ENCODE data around the gene MUC2.

Gene MUC2

DNA sequence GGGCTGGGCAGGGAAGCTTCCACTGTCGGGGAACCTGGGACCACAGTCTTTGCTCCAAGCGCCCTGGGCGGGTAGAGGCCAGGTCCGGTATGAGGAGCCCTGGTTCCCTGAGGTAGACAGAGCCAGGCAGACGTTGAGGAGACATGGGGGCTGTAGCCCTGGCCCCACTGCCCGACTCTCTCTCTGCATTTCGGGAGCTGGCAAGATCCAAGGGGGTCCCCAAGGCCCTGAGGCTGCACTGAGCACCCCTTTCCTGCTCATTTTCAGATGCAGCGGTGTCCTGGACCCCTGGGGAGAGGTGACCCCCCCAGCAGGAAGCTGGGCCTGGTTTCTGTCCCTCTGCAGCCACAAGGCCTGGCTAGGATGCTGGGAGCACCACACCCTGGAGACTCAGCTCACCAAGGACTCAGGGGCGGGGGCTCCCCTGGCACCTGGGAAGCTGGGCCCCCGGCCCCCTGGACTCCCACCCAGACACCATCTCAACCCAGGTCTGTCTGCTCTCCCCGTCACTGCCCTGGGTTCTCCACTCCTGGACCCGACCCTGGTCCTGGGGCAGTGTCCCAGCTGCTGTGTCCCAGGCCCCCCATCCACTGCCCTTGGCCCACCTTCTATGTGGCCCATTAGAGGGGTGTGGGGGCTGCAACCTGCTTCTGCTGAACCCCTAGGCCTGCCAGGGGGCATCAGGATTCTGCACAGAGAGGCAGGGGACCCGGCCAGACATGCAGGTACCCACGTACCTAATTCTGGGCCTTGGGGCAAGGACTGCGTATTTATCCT, 23.1 kb upstream of the MUC2 start:
- no peak for DNase-seq (ENCODE audit: low spot score)

DNA sequence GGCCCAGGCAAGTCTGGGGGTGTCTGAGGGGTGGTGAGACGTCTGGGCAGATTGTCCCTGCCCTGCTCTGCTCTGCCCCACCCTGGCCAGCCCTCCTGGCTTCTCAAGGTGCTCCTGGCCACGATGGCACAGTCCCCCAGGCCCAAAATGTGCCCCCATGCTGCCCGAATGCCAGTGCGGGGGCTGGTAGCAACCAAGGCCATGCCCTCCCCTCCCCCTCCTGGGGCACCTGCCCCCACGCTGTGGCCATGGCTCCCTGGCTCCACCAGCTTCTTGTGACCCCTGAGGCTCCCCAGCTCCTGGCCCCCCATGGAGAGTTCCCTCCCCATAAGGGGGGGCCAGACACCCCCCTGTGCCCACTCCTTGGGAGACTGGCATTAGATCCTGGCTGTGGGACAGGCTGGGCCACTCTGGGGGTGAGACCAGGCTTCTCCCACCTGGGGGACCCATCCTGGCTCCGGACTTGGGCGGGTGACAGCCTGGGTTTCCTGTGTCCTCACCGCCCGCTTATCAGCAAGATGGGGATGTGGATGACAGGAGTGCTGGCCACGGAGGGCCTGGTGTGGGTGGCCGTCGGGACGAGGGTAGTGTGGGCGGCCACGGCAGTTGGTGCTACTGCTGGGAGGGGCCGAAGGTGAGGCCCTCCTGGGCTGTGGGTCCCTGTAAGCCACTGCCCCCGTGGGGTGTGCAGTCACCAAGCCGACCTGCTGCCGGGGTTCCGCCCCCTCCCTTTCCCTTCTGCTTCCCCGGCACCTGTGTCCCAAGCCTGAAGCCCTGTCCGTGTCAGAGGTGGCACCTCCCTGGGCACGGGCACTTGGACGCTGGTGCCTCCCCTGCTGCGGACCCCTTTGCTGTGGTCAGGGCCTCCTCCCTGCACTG, 22.3 kb upstream of the MUC2 start:
- no peak for DNase-seq (ENCODE audit: low spot score)

DNA sequence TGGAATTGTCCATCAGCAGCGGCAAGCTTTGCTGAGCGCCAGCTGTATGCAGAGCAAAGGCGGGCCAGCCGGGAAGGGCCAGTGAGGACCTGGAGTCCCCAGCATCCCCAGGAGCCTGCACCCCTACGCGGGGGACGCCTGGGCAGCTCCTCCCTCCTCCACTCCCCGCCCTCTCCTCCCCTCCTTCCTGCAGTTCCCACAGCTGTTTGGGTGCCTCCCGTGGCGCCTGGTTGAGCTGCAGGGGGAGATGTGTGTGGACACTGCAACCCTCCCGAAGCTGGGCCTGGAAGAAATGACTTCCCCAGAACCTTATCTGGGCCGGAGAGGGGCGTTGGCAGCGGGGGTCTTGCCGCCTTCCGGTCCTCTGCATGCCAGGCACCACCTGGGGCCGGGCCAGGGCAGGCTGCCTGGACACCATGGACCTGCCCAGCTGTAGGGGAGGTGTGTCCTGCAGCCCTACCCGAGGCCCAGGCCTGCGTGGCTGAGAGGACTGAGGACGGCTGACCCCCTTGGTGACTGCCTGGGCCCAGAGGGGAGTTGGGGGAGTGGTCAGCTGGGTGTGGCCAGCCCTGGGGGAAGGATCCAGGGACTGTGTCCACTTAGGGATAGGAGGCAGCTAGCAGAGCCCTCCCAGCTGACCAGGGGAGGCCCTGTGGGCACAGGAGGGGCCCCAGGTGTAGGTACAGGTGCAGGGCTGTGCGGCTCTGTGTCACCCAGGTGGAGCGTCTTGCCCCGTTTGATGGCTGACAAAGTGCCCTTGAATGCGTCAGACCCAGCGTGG, 21.4 kb upstream of the MUC2 start:
- no peak for DNase-seq (ENCODE audit: low spot score)

DNA sequence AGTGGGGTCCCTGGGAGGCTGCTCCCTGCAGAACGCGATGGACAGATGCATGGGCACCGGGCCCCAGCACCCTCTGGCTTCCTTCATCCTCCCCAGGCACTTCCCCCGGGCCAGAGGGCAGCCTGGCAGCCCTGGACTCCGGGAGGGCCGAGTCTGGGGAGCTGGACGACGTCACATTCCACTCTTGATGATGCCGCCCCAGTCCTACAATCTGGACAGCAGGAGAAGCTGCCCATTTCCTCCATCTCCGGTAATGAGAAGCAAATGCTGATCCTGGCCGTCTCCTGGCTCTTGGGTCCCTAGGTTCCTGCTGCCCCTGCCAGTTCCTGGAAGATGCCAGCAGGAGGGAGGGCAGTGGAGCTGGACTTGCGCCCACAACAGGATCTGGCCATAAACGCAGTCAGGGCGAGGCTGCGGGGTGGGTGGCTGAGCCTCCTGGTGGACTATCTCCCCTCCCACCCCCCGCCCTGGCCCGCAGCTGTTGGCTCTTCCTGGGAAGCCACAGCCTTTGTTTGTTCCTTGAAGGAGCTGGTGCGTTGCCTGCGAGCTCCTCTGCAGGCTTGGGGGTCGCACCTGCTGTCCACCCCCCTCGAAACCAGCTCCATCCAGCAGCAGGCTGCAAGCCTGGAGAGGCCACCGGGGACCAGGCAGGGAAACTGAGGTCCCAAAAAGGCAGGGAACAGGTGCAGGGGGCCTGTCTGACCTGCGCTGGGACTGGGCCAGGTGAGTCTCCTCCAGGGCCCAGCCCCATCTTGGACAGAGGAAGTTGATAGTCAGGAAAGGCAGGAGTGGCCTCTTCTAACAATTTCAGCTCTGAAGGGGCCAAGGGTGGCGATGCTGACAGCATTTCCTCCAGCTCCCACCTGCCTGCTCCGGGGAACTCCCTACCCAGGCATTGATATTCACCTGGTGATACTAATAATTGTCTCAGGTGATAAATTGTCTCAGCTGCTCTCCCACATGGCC, 20.2 kb upstream of the MUC2 start:
- no peak for DNase-seq (ENCODE audit: low spot score)

DNA sequence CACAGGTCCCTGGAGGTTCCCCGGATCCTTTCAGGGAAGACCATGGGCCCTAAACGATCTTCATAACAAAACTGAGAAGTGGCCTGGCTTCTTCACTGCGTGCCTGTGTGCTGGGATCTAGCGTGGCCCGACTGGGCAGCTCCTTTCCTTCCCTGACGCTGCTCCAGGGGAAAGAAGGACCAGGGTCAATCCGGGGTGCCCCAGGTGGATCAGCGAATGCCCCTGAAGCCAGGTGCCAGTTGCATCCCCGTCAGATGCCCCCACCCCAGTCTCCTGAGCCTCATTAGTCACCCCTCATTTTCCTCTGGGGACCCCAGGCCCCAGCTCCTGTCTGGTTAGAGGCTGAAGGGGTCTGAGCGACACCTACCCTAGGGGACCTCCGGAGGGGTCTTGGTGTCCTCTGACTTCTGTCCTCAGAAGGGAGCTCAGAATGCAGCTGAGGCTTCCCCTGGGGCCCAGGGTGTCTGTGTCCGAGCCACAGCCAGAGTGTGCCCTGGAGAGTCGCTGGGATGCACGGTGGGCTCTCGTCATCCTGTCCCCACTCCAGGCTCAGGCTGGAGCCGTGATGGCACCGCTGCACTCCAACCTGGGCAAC, 19.5 kb upstream of the MUC2 start:
- no peak for DNase-seq (ENCODE audit: low spot score)

DNA sequence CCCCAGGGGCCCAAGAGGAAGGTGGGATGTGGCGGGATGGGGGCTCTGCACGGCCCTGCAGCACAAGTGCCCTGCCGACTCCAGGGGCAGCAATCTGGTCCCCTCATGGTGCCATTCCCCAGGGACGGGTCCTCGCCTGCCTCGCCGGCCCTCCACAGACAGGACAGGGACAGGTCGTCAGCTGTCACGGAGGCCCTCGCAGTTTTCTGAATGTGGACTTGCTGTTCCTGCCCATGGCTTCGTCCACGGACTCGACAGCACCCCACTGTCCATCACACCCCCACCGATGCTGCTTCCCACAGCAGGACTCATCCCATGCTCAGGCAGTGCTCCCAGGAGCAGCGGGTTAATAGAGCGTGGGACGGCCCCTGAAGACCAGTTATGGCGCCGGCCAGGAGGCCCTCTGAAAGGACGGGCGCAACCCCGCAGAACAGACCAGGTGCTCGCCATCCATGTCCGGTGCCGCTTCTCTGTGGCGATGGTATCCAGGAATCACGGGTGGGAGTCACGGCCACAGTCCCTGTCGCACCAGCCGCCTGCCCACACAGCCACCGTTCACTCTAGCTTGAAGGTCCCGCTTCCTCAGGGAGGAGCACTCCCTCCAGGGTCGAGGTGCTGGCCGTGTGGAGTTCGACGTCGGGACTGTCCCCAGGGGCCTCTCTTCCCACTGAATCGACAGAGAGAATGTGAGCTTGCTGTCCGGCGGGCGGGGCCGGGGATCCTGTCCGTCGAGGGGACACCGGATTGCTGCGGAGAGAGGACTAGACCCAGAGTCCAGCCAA, 18.5 kb upstream of the MUC2 start:
- DNase-seq (ENCODE audit: low spot score) = no peak

DNA sequence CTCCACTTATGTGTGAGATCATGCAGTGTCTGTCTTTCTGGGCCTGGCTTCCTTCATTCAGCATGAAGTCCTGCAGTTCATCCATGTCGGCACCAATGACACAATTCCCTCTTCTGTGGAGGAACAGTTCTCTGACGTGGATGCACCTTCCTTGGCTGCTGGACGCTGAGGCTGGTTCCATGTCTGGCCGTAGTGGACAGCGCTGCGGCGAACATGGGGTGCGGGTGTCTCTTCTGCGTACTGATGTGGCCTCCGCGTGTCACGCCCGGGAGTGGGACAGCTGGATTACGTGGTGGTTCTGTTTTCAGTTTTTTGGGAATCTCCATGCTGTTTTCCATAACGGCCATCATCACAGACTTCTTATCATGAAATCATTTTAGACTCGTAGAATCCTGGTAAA, 16.9 kb upstream of the MUC2 start:
- DNase-seq (ENCODE audit: low spot score) = no peak

DNA sequence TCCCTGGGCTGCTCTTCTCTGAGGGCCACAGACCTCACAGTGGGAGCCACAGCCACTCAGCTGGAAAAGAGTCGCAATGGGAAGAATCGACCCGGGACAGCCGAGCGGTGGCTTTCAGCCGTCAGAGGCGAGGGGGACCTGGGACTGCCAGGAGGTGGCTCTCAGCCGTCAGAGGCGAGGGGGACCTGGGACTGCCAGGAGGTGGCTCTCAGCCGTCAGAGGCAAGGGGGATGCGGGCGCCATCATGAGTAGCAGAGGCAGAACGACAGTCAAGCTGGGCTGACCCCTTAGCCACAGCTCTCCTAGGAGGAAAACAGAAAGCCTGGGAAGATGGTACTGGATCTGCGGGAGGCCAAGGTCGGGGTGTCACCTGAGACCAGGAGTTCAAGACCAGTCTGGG, 14.9 kb upstream of the MUC2 start:
- DNase-seq (ENCODE audit: low spot score) = no peak

DNA sequence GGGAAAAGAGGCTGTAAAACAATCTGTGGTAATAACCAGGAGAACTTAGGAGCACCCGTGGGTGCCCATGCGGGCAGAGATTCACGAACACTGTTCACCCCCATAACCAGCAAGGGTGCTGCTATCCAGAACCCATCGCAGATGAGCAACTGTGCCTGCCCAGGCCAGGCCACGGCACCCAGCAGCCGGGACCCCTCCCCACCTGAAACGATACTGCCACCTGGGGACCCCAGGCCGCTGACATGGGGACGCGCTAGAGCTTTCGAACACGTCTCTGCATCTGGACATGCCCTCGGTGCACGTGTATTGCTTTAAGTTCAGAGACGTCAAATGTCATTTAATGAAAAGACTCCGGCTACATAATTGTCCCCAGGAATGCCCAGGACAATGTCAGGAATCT, 14.3 kb upstream of the MUC2 start:
- DNase-seq (ENCODE audit: low spot score) = no peak

DNA sequence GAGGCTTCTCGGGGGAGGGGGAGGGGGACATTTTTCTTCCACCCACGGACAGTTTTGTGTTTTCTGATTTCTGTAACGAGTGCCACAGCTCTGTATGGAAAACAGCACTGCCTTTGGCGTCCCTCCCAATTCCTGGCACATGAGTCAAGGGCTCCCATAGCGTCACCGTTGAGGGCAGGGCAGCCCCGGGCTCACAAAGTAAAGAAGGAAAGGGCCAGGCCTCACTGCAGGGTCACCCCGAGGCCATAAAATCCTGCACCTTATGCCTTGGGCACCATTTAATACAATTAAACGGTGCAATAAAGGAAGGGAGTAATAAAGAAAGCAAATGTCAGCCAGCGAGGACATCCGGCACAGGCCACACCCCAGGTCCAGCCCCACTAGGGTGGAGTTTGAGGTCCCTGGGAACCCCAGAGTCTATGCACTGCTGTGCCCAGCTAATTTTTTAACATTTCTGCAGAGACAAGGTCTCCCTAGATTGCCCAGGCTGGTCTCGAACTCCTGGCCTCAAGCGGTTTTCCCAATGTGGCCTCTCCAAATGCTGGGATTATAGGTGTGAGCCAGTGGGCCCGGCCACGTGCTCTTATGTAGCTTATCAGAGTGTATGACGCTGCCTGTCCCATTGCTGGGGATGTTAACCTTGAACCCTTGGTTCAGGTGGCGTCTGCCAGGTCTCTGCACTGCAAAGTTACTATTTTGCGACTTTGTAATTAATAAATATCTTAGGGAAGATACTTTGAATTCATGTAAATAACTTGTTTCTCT, 13.6 kb upstream of the MUC2 start:
- DNase-seq (ENCODE audit: low spot score) = no peak

DNA sequence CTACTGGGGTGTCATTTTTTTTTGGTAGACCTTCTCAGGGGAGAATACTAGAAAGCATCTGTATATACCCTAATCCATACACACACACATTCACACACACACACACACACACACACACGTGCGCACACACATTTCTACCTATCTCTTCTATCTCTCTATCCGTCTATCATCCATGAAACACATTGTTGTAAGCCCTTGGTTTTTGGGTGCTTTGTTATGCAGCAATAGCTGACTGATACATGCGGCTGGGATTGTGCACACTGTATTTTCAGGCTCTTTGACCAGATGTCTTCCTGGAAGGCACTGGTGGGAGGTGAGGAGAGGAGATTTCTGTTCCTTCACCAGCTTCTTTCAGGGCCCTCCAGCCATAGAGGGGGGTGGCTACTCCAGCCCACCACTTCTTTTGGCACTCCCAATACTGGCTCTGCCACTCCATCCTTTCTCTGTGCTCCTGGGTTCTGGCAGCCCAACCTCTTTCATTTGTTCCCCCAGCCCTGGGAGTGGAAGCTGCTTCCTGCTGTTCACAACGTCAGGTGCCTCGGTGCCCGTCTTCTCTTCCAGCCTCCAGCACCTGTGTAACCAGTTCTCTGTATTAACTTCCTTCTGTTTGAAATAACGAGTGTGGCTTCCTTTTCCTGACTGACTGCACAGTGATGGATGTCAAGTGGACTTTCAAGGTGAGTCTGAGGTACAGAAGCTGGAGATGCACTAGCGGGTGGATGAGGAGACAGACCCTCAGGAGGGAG, 12.4 kb upstream of the MUC2 start:
- no peak for DNase-seq (ENCODE audit: low spot score)

DNA sequence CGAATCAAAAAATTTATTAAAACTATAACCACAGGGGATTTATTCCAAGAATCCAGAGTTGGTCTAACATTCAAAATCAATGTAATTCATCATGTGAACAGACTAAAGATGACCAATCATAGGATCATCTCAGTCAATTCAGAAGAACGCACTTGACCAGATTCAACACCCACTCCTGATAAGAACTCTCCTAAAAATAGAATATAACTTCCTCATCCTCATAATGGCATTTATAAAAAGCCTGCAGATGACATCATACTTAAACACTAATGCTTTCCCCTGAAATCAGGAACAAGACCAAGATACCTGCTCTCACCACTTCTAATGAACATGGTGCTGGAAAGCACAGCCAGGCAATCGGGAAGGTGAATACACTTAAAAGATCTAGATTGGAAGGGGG, 10.5 kb upstream of the MUC2 start:
- DNase-seq (ENCODE audit: low spot score) = no peak

DNA sequence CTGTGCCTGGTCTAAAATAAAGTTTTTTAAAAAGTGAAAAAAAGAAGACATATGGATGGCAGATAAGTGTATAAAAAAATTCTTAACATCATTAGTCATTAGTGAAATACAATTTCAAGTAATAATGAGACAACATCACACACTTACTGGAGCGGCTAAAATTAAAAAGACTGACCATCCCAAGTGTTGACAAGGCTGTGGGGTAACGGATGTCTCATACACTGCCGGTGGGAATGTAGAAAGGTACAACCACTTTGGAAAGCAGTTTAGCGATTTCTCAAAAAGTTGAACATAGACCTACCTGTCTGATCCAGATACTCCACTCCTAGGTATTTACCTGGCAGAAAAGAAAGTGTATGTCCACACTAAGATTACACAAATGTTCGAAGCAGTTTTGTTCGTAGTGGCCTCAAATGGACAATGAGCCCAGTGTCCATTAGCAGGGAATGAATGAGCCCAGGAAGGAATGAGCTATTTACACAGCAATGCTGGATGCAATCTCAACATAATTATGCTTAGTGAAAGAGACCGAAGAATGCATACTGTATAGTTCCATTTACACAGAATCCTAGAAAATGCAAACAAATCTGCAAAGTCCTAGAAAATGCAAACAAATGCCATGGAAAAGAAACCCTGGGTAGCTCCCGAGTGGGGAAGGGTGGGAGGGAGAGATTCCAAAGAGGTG, 6.7 kb upstream of the MUC2 start:
- DNase-seq (ENCODE audit: low spot score) = no peak

DNA sequence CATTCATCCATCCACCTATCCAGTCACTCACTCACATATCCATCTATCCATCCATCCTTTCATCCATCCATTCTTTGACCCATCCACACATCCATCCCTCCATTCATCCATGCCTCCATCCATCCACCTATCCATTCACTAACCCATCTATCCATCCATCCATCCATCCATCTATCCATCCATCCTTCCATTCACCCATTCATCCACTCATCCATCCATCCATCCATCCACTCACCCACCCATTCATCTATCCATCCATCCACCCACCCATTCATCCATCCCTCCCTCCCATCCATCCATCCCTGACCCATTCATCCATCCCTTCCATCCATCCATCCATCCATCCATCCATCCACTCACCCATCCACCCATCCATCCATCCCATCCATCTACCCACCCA, 4.9 kb upstream of the MUC2 start:
- no peak for DNase-seq (ENCODE audit: low spot score)

DNA sequence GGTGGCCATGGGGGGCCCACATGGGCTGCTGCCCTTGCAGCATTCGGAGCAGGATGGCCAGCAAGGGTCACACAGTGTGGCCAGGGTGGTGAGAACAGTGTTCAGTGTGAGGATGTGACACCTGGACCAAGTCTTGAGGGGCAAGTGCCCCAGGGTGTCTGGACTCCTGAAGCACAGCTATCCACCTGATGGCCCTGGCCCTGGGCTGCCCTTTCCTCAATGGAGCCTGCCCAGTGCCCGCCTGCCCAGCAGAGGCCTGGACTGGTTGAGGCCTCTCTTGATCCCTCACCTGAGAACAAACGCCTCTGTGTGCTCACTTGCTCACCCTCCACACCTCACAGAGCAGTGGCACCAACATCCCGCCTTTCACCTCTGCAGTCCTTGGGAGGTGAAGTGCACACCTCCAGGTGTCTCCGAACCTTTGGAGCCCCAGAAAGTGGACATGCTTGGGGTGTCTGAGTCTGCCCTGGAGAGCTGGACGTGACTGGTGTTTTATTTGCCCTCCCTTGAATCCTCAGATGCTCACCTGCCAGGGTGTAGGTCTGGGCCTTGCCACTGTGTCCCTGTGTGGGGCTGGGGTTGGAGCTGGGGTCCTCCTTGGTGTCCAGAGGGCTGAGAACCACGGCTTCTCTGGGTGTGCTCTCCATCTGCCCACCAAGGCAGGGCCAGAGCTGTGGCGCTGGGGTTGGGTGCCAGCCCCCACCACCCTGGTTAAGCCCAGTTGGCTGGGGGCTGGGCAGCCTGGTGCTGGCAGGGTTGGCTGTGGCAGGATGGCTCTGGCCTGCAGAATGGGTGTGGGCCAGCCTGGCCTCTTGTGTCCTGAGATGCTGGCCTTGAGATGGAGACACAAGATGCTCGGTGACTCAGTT, 3.8 kb upstream of the MUC2 start:
- no peak for DNase-seq (ENCODE audit: low spot score)

DNA sequence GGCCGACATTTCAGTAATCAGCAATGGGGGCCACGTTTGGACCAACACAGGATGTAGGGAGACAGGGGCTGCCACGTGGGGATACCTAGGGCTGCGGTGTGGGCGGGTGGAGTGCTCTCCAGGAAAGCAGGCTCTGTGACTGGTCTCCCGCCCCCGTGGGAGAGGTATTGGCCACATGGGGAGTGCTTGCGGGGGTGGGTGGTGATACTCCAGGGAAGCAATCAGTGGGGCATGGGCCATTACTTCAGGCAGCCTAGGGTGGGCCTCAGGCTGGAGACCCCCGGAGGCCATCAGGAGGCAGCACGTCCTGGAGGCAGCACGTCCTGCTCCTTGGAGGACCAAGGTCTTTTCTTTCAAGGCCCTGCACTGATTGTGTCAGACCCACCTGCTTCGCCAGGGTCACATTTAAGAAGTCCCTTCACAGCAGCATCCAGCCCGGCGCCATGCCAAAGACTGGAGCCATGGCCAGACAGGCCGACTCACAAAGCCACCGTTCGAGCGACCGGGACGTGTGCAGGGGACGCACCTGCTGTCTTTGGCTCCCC, 3.0 kb upstream of the MUC2 start:
- no peak for DNase-seq (ENCODE audit: low spot score)

All from Ammon's horn (tissue), 1 donor.